ENCODE measurements around the gene NUP133.
"Not testable (repeated sequence)": the region's sequence is repeated elsewhere in the genome, so short reads cannot be mapped to it uniquely, and the experiment has no call there.

NUP133 gene

DNA sequence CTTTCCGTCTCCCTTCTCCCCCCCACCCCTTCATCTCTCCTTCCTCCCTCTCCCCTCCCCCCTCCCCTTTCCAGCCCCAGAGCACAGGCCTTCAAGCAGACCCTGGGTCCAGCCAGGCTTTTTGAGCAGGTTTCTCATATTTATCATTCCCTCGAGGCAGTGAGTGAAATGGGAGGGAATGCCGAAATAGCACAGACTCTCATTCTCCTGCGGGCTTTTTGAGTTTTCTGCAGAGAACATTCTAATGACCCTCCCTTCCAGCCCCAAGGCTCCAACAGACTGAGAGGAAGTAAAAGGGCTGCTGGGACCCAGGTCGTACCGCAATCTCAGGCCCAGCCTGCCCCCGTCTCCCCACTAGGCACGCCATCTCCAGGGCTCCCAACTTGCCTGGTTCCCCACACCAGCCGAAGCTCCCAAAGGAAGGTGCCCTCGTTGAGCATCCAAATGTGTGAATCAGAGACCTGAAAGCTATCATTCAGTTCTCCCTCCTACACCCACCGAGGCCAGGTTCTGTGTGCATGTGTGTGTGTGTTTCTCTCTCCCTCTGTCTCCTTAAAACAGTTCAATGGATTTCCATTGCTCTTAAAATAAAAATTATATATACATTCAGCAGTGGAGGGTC lies 96.6 kb downstream of the NUP133 start:
- no peak for DNase-seq

DNA sequence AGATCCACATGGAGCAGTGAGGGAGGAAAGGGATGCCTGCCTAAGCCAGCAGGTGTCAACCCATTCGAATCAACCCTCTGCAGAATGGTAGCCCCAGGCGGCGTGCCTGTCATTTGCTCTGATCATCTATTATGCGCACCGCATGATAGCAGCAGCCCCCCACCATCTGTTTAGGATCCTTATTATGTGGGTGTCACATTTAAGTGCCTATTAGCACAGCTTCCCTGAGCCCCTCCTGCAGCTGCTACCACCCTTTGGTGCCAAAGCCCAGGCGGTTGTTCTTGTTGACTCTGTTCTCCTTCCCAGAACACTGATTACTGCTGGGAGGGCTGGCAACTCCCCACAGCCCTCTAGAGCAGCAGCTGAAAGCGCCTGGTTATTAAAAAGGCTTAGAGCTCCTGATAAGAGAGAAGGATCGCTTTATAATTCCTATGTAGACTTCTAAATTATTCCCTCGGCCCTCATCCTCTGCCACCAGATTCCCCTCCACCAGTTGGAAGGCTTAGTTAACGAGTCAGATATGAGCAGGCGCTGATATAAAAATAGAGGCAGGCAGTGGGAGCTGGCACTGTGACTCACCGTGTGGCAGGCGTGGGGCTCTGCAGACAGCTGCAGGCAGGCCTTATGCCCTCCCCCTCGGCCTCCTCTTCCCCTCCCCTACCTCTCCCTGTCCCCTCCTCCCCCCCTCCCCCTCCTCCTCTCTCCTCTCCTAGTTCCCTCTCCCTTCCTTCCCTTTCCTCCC lies 97.3 kb downstream of the NUP133 start:
- no peak for DNase-seq

DNA sequence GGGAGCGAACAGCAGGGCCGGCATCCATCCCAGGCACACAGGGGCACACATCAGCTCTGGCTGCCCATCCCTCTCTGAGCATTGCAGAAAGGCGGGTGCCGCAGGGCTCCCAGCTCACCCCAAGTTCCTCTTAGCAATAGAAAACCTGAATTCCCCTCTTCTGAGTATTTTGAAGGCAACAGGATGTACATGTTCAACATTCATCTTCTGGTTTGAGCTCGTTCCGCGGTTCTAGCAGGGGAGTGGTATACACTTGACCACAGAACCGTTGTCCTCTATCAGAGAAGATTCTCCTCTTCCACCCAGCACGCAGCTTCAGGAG lies 97.8 kb downstream of the NUP133 start:
- no peak for DNase-seq

DNA sequence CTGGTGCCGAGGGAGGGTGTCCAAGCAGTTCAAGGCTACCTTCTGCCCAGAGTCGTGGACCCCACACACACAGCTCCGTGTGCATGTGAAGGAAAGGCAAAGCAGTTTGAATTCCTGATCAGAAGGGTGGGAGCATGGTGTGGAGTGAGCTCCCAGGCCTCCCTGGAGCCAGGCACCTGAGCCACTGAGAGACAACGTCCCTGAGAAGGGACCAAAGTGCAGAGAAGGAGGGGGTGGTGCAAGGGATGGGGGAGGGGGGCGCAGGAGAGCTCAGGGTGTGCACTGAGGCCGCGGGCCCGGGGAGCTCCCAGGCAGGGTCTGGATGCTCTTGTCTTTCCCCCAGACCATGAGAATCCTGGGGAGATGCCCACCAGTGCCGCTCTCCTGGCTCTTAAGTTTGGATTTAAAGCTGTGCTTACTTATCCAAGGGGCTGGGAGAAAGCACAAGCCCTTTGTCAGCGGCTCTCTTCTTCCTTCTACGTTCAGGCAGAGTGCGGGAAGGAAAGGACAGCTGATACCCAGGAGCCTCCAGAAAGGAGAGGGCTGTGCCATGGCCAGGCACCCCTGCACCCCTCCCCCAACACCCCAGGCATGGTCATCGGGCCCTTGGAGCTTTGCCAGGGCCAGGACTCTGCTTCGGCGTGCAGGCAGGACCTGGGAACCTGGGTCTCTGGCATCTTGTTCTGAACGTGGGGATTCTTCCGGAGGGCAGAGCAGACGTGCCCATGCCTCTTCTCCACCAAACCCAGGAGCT lies 98.3 kb downstream of the NUP133 start:
- DNase-seq: no peak

DNA sequence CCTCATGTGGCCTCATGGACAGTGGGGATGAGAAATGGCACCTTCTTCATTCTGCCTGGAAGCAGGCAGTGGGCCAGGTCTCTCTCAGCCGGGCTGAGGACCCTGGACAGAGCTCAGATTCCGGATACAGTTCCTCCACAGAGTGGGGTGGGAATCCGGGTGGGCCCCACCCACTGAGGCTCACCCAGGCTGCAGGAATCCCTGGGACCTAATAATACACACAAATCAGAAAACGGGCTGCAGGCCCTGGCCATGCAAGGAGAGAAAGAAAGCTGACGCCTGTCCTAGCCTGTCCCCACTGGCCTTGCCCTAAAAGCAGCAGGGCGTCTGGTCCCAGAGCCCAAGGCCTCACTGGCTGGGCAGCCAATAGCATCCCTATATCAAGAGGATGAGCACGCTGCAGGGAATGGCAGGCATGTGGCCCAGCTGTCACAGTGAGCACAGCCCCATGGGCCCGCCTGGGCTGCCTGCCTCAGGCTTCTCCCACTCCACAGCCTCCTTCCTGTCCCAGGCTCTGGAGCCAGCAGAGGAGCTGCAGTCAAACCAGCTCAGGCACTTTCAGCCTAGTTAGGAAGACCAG lies 99.6 kb downstream of the NUP133 start:
- no peak for DNase-seq

DNA sequence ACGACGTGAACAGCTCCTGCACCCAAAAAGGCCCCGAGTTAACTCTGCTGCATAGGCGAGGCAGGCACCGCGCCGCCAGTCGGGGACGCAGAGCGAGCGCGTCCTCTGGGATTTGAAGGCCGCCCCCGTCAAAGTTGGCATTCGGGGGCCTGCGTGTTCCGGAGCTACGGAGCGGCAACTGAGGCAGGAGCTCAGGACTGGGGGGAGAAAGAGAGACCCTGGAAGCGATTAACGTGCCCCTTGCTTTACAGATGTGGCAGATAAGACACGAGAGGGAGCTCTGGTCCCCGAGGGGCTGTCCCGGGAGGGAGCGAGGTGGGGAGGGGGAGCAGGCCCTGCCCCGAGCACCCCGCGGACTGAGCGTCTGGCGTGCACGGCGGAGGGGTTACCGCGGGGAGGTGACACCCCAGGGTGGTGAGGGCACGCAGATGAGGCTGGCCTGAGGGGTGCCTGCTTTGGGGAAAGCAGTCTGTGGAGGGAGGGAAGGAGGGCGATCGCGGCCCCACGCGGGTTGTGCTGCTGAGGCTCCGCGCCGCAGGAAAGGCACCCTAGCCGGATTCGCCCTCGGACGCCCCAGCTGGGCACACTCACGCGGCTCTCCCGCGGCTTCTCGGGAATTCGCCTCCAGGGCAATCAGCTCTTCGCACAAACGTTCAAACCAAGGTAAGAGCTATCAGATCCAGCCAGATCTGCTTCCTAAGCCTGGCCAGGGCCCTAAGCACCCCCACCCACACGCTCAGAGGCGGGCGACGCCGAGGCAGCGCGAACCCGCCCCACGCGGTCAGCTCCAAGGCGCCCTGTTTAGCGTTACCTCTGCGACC lies 100.7 kb downstream of the NUP133 start:
- peak; percentile 62 for DNase-seq

DNA sequence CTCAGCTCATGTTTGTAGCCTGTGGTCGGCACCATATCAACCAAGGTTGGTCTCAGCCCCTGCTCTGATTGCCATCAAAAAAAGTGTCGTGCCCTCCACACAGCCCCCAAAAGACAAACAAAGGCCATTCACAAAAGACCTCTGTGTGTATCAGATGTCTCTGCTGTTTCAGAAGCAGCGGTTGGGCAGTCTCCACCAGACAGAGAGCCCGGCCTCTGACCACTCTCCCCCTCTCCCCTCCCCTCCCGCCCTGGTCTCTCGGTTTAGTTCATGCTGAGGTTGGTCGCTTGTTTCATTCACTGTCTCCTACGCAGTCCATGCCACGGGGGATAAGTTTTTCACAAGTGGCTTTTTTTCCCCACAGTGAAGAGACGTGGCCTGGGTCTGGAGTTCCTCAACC lies 101.3 kb downstream of the NUP133 start:
- no peak for DNase-seq

DNA sequence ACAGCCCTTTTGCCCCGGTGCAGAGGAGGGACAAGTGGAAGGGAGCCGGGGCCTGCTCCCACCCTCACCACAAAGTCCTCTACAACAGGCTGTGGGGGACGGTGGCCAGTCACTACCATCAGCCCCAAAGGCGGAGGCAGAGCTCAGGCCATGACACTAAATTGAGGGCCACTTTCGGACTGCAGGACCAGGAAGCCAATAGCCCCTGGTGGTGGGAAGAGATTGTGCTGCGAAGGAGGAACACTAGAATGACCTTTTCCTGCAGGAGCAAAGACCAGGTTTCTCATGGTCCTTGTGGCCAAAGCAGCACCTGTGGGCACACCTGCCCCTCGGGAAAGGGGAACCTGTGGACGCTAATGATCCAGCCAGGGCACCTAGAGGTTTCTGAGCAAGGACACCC lies 104.6 kb downstream of the NUP133 start:
- no peak for DNase-seq

DNA sequence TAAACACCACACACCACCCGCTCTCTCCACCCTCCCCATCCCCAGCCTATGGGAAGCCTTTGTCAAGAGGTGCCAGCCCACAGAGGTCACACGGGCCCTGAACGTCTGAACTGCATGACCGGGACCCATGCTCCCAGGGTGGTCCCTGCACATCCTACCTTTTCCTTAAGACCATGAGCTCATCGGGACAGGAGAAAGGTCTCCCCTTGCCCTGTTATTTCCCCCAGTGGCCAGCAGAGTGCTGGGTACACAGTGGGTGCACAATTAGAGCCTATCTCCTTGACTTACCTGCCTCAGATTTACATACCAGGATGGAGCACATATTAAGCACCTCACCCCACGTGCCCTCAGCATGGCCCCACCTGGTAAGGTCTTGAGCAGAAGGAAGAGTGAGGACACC lies 105.1 kb downstream of the NUP133 start:
- no peak for DNase-seq

DNA sequence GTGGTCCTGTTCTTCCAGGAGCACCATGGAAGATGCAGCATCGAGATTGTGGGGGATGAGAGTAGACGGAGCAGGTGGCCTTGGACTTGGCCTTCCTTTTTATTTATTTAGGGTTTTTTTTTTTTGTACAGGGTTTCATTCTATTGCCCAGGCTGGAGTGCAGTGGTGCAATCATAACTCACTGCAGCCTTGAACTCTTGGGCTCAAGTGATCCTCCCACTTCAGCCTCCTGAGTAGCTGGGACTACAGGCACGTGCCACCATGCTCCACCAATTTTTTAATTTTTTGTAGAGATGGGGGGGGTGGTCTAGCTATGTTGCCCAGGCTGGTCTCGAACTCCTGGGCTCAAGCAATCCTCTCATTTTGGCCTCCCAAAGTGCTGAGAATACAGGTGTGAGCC lies 105.8 kb downstream of the NUP133 start:
- DNase-seq: not testable (repeated sequence)

DNA sequence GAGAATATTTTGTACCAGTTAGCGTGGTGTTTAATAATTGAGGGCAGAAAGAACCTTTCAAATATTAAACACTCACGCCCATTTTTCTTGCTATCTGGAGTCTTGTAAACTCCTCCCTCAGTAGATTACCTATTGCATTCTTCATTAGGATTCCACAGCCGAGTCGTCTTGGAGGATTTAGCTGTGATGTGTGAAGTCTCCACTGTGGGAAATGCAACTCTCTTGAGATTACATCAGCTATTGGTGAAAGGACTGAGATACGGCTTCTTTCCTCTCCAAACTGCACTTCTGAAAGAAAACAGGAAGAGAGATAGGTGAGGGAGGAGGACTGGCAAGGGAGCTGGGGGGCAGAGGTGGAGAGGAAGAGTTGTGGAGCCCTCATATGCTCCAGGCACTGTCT lies 110.4 kb downstream of the NUP133 start:
- no peak for DNase-seq

DNA sequence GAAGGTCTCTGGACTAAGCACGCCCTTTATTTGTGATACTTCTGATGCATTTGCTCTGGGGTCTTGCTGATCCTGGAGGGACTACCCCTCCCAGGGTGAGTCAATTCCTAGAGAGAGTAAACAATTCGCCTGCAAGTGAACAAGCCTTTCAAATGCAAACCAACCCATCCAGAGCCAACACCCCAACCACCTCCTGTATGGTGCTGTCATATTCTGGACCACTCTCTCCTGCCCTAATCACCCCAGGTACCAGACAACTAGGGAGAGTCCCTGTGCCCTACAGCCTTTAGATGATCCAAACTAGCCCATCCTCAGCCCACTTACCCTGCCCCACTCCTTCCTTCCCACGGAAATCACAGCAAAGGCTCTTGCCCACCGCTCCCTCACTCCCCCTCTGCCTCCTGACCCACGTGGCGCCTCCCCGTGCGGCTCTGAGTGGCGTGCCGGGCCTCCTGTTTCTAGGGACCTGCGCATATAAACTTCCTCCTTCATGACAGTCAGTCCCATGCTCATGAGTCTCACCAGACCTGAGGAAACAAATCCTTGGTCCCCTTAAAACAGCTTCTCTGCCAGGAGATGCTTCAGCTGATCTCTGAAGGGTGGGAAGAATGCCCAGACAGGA lies 111.4 kb downstream of the NUP133 start:
- no peak for DNase-seq

DNA sequence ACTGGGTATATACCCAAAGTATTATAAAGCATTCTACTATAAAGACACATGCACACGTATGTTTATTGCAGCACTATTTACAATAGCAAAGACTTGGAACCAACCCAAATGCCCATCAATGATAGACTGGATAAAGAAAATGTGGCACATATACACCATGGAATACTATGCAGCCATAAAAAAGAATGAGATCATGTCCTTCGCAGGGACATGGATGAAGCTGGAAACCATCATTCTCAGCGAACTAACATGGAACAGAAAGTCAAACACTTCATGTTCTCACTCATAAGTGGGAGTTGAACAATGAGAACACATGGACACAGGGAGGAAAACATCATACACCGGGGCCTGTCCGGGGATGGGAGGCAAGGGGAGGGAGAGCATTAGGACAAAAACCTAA lies 113.6 kb downstream of the NUP133 start:
- DNase-seq: not testable (repeated sequence)

DNA sequence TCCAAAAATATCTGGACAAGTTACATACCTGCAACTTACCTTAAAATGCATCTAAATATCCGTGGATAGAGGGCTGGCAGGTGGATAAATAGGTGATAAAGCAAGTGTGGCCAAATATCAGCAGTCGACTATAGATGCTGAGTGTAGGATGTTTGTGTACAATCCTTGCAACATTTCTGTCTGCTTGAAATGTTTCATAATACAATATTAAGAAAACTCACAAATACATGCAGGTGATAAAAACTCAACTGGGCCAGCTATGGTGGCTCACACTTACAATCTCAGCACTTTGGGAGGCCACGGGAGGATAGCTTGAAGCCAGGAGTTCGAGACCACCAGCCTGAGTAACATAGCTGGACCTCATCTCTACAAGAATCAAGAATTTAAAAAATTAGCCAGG lies 115.2 kb downstream of the NUP133 start:
- DNase-seq: no peak
